Measurements from ENCODE around the gene REEP1.
A peak's percentile ranks its signal among the peaks of the same experiment; 100 is the strongest.

Gene REEP1

GRCh38 chr2:86344404-86344803, 7.0 kb upstream of the REEP1 start:
- peak; percentile 92 for DNase-seq

GRCh38 chr2:86342488-86342887, 5.1 kb upstream of the REEP1 start:
- no peak for DNase-seq

GRCh38 chr2:86341470-86341869, 4.0 kb upstream of the REEP1 start:
- peak; percentile 47 for DNase-seq

GRCh38 chr2:86338778-86339295, 1.4 kb upstream of the REEP1 start:
- DNase-seq, result no peak

- peak; percentile 68 for DNase-seq
Measured at GRCh38 chr2:86336675-86337243, 667 bp downstream of the REEP1 start.

GRCh38 chr2:86335865-86336674, 1.4 kb downstream of the REEP1 start:
- peak; percentile 62 for DNase-seq

GRCh38 chr2:86333378-86333777, 4.0 kb downstream of the REEP1 start:
- DNase-seq, result no peak

- no peak for DNase-seq
Measured at GRCh38 chr2:86332654-86333053, 4.8 kb downstream of the REEP1 start.

- peak; percentile 84 for DNase-seq
Measured at GRCh38 chr2:86331384-86331783, 6.0 kb downstream of the REEP1 start.

- peak; percentile 26 for DNase-seq
Measured at GRCh38 chr2:86330001-86330400, 7.4 kb downstream of the REEP1 start.

GRCh38 chr2:86323273-86324021, 14.0 kb downstream of the REEP1 start:
- DNase-seq, result no peak

GRCh38 chr2:86319700-86320580, 17.5 kb downstream of the REEP1 start:
- DNase-seq, result no peak

GRCh38 chr2:86315084-86315483, 22.3 kb downstream of the REEP1 start:
- no peak for DNase-seq

GRCh38 chr2:86314125-86314524, 23.3 kb downstream of the REEP1 start:
- DNase-seq, result no peak

GRCh38 chr2:86313341-86313740, 24.1 kb downstream of the REEP1 start:
- no peak for DNase-seq

- no peak for DNase-seq
Measured at GRCh38 chr2:86311879-86312278, 25.5 kb downstream of the REEP1 start.

- peak; percentile 13 for DNase-seq
Measured at GRCh38 chr2:86309966-86310365, 27.5 kb downstream of the REEP1 start.

GRCh38 chr2:86308984-86309695, 28.3 kb downstream of the REEP1 start:
- DNase-seq, result no peak

GRCh38 chr2:86308356-86308755, 29.1 kb downstream of the REEP1 start:
- DNase-seq, result no peak

GRCh38 chr2:86307431-86307830, 30.0 kb downstream of the REEP1 start:
- no peak for DNase-seq

GRCh38 chr2:86305915-86306254, 31.5 kb downstream of the REEP1 start:
- no peak for DNase-seq

All from DMS53 (cell line).